GM12892 (cell line): ENCODE data around the gene COMMD9.

Source experiments
- POLR2A ChIP-seq: IDR thresholded peaks from 2 replicates; pipeline ENCODE4 v1.6.1; 2011; ENCODE audit warnings: low read depth, low read length, control low read depth
- TAF1 ChIP-seq: IDR thresholded peaks from 2 replicates; pipeline ENCODE4 v1.6.1; 2011; ENCODE audit warnings: low read depth, mild to moderate bottlenecking, control low read depth, low read length, borderline replicate concordance

DNA sequence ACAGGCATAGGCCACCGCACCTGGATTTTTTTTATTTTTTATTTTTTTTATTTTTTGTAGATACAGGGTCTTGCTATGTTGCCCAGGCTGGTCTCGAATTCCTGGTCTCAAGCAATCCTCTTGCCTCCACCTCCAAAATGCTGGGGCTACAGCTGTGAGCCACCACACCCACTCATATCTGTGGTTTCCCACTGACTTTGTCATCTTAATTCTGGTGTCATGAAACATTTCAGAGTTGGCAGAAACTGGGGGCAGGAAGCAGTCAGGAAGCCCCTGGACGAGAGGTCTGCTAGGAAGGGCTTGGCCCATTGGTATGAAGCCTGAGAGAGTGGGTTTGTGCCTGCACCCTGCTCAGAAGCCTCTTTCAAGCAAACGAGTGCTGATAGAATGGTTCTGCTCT is 49.1 kb downstream of the COMMD9 start:
- TF ChIP-seq POLR2A (no peak), TAF1 (no peak)
